Muscle of back (tissue), 11 donors: ENCODE results near the gene TDRKH. TPM values are rescaled to one million over a fixed set of nuclear protein-coding genes. Genes with fewer than 3 reads are reported as not detected.
"Not testable (repeated sequence)": the region's sequence is repeated elsewhere in the genome, so short reads cannot be mapped to it uniquely, and the experiment has no call there.

Experiments used
- DNase-seq, 3 donors: peaks; one replicate each; pipeline versions ENCODE4 v3.0.0 to v3.0.0-alpha.2; 2013
- polyA plus RNA-seq, 10 donors: library from polyadenylated mRNA; unstranded; fragments of 120-200 nt; gene quantifications; one replicate each; pipeline ENCODE4 v1.2.1, GENCODE V29; 2013; ENCODE audit not compliant: insufficient read length in 10 of 10

The TDRKH gene
- polyA plus RNA-seq, 10 donors: 3.5 to 5.3 (median 4.5) TPM

GRCh38 chr1:151762941-151763921 is 27.1 kb downstream of the TDRKH start, which contains the start of gene MRPL9:
Gene MRPL9 (minus strand): TSS chr1:151763496. CDS start chr1:151763479, 17 bp downstream.
- peak; percentile 78 to 94 (median 86) for DNase-seq

GRCh38 chr1:151760597-151761385 is 29.5 kb downstream of the TDRKH start:
- DNase-seq: no peak

- DNase-seq: no peak
Measured at GRCh38 chr1:151759241-151759640, 31.1 kb downstream of the TDRKH start.

- no peak for DNase-seq
Measured at GRCh38 chr1:151756291-151756690, 34.0 kb downstream of the TDRKH start.

GRCh38 chr1:151741516-151741915 is 48.8 kb downstream of the TDRKH start:
- no peak for DNase-seq

GRCh38 chr1:151739590-151740355 is 50.5 kb downstream of the TDRKH start:
- no peak for DNase-seq

GRCh38 chr1:151737479-151737878 is 52.8 kb downstream of the TDRKH start:
- DNase-seq: no peak

GRCh38 chr1:151737026-151737425 is 53.3 kb downstream of the TDRKH start:
- DNase-seq: no peak

GRCh38 chr1:151733995-151734394 is 56.3 kb downstream of the TDRKH start:
- DNase-seq: not testable (repeated sequence)

GRCh38 chr1:151733126-151733525 is 57.2 kb downstream of the TDRKH start:
- DNase-seq: no peak

- DNase-seq: no peak
Measured at GRCh38 chr1:151729966-151730291, 60.4 kb downstream of the TDRKH start.

- DNase-seq: no peak
Measured at GRCh38 chr1:151729157-151729965, 60.9 kb downstream of the TDRKH start.

- DNase-seq: peak in 2 of 3 donors; percentile 25 to 53
Measured at GRCh38 chr1:151728151-151729054, 61.9 kb downstream of the TDRKH start.

GRCh38 chr1:151723726-151724370 is 66.5 kb downstream of the TDRKH start:
- no peak for DNase-seq

Other genes with a start within 250 kb of the TDRKH start
- gene SNX27, start 178.4 kb downstream of the TDRKH start, polyA plus RNA-seq: 10 to 100 TPM; 15.8 to 26.2 (median 20.2) TPM
- under 1 TPM; 0.09 to 0.98 (median 0.54) TPM for gene CELF3, start 73.7 kb downstream of the TDRKH start, polyA plus RNA-seq
- gene RIIAD1, start 69.0 kb downstream of the TDRKH start, polyA plus RNA-seq: 1 to 10 TPM in 2 of 10 donors, under 1 TPM in 5, not detected in 3; 0.59 to 1.8 (median 0.78) TPM
- 10 to 100 TPM; 69.8 to 86.5 (median 74.7) TPM for gene MRPL9, start 27.0 kb downstream of the TDRKH start, polyA plus RNA-seq
- gene LINGO4, start 14.9 kb upstream of the TDRKH start, polyA plus RNA-seq: under 1 TPM; 0.07 to 0.59 (median 0.26) TPM
- 10 to 100 TPM in 2 of 10 donors, 1 to 10 TPM in 8; 1.1 to 12.3 (median 7.4) TPM for gene RORC, start 41.3 kb upstream of the TDRKH start, polyA plus RNA-seq
- gene C2CD4D, start 49.3 kb upstream of the TDRKH start, polyA plus RNA-seq: under 1 TPM in 8 of 10 donors, not detected in 2; 0.11 to 0.35 (median 0.16) TPM
- gene THEM5, start 63.2 kb upstream of the TDRKH start, polyA plus RNA-seq: 1 to 10 TPM in 3 of 10 donors, under 1 TPM in 7; 0.21 to 4.2 (median 0.59) TPM
- 10 to 100 TPM in 8 of 10 donors, 1 to 10 TPM in 2; 8.8 to 23.8 (median 14.7) TPM for gene THEM4, start 119.0 kb upstream of the TDRKH start, polyA plus RNA-seq
- gene S100A10, start 203.4 kb upstream of the TDRKH start, polyA plus RNA-seq: 100 to 1,000 TPM; 195 to 408 (median 272) TPM
- 100 to 1,000 TPM; 144 to 317 (median 205) TPM for gene S100A11, start 246.5 kb upstream of the TDRKH start, polyA plus RNA-seq